HG03442 (cell line): Measurements from ENCODE around the gene PRR3.
"Not testable (repeated sequence)": the region's sequence is repeated elsewhere in the genome, so short reads cannot be mapped to it uniquely, and the experiment has no call there.

Source experiments
- ATAC-seq: cut with Tn5 transposase; IDR thresholded peaks from one replicate; pipeline ENCODE4 v1.9.1; 2021; ENCODE audit warnings: mild to moderate bottlenecking, moderate library complexity; ENCODE audit not compliant: unreplicated experiment

PRR3 gene, protein sequence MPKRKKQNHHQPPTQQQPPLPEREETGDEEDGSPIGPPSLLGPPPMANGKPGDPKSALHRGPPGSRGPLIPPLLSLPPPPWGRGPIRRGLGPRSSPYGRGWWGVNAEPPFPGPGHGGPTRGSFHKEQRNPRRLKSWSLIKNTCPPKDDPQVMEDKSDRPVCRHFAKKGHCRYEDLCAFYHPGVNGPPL

DNA sequence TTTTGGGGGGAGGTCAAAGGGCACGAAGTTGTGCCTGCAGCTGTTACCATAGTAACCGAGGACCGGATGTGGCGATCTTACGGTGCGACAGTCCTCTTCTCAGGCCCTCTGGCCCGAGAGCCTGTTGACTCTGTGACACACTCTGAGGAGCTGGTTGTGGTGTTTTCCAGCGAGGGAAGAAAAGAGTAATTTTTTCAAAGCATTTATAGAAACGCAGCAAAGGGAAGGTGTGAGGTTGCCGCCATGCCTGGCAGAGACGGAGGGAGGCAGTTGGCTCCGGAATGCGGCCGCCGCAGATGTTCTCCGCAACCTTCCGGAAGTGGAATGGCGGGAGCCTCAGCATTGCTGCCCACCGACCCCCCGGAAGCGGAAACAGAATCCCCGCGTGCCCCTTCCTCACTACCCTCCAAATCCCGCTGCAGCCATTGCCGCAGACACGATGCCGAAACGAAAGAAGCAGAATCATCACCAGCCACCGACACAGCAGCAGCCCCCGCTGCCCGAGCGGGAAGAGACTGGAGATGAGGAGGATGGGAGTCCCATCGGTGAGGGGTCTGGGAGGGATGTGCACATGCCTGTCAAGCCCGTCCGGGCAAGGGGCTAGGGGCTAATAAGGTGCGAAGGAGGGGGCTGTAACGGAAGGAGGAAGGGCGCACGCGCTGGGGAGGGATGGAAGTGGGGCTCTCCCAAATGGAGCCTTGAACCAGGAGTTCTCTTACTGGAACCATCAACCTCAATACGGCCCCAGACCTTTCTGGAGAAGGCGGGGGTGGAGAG lies at the start of gene PRR3:
TSS of gene PRR3 (plus strand) at position 390 of the 777 bp plus-strand sequence. CDS start at position 440, 50 bp downstream.
- peak; percentile 42 for ATAC-seq

DNA sequence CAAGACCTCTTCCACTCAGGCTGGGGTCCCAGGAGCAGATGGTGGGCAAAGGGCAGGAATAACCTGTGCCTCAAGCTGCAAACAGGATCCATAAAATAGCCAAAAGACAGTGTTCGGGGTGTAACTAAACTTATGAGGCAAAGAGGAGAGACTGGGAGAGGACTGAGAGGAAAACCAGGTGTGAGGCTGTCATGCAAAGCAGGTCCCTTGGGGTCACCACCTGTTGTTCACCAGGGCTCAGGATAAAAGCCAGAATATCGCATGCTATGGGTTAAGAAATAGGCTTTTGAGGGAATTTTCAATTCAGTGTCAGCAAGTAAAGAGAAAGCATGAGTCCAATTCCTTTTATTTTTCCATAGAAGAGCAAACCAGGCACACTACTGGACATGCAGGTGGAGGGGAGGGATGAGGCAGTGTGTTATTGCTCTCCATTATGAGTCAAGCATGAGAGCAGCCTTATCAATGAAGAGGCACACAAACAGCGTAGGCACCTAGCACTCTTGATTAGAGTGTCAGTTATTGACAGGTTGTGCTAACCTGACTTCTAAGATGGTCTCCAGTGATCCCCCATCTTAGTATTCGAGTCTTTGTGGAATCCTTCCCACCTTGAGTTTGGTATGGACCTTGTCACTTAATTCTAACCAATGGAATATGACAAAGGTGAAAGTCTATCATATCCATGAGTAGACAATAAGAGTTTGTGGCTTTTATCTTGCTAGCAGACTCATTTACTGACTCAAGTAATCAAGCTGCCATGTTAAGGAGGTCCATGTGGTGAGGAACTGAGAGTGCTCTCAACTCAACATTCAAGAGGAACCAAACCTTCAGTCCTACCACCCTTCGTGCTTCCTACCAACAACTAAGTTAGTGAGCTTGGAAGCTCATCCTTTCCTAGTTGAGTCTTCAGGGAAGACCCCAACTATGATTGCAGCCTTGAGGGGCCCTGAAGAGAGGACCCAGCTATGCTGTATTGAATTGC lies 49.0 kb upstream of the PRR3 start:
- no peak for ATAC-seq

DNA sequence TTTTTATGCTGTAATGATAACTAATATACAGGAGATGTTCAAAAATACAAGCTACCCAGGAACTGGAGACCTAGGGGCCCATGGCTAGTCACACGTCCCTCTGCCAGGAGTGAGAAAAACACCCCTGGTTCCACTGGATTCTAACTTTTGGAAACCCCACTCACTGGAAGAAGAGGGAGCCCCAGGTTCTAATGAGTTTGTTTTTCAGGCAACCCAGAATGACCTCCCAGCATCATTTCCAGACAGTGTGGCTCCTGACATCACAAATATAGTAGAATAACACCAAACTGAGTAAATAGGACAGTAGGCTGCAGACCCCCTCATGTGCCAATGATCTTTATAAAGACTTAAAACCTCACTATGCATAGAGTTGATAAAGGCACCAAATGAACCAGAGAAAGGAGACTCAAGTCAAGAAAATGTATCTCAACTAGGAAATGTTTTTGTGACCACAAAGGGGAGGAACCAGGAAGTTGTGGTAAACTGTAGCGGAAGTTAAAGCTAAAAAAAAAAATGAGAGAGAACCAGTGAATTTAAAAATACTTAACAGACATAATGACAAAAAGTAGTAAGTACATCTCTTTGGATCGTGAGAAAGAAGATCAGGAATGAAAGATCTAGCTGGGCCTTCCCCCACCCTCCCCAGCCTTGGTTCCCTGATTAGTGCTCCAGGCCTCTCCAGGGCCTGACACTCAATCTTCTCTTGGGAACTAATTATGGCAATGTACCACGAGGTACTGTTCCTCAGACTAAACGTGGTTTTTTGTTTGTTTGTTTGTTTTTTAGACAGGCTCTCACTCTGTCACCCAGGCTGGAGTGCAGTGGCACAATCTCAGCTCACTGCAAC lies 48.0 kb upstream of the PRR3 start:
- ATAC-seq = no peak

DNA sequence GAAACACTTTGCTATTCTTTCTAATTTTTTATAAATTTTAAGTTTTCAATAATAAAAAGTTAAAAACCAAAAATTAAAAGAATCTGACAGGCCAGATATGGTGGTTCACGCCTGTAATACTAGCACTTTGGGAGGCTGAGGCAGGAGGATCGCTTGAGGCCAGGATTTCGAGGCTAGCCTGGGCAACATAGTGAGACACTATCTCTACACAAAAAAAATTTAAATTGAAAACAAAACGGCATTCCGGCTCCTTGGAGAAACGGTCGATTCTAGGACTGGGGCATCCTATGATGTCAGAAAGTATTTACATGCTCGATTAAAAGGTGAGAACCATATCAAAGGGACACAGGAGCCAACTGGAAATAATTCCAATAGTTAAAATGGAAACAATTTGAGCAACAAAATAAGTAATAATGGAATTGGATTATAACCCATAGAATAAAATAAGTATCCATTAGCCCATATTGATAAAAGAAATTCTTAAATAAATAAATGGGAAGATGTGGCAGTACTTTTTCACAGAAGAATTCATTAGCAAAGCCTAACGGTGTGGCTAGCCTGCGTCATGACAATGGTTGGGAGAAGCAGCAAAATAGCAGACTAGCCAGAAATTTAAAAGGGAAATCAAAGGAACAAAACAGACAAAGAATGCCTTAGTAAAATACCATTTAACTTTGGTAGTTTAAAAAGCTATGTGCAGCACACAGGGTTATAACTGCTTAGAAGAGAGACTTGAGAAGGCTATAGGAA lies 46.5 kb upstream of the PRR3 start:
- no peak for ATAC-seq

DNA sequence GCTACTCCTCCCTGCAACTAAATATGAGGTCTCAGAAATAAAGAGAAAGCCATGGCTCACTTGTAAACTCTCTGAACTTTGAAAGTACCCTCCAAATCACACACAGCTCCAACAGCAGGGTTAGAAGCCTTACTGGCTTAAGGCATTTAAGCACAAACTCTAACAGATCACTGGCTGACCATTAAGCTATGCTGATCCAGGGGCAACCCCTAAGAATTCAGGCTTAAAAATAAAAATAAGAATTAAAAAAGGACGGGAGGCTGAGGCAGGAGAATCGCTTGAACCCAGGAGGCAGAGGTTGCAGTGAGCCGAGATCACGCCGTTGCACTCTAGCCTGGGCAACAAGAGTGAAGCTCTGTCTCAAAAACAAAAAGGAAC lies 45.9 kb upstream of the PRR3 start:
- no peak for ATAC-seq

DNA sequence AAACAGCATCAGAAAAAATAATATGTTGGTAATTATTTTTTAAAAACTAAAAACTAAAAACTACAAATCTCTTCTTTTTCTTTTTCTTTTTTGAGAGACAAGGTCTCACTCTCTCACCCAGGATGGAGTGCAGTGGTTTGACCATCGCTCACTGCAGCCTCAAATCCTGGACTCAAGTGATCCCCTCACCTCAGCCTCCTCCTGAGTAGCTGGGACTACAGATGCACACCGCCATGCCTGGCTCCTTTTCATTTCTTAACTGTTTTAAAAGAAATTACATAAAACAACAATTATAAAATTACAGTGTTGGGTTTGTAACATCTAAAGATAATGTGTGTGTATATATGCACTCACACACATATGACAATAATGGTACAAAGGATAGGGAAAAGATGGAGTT lies 43.6 kb upstream of the PRR3 start:
- ATAC-seq = no peak

DNA sequence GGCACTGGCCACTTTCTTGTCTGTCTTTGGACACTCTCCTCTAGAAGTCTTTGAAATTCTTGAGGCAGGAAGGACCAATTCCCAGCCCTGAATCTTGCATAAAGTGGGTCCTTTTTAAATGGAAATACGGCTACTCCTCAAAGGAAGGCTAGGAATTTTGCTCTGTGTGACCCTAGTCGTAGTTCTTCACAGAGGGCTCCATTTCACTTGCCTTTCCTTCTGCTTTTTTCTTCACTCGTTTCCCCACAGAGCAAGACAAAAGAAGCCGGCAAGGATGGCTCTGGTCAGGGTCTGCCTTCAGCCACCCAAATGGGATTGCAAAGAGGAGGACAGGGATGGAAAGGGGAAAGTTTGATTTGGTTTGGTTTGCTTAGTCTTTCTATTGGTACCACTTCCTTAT lies 42.0 kb upstream of the PRR3 start:
- no peak for ATAC-seq

DNA sequence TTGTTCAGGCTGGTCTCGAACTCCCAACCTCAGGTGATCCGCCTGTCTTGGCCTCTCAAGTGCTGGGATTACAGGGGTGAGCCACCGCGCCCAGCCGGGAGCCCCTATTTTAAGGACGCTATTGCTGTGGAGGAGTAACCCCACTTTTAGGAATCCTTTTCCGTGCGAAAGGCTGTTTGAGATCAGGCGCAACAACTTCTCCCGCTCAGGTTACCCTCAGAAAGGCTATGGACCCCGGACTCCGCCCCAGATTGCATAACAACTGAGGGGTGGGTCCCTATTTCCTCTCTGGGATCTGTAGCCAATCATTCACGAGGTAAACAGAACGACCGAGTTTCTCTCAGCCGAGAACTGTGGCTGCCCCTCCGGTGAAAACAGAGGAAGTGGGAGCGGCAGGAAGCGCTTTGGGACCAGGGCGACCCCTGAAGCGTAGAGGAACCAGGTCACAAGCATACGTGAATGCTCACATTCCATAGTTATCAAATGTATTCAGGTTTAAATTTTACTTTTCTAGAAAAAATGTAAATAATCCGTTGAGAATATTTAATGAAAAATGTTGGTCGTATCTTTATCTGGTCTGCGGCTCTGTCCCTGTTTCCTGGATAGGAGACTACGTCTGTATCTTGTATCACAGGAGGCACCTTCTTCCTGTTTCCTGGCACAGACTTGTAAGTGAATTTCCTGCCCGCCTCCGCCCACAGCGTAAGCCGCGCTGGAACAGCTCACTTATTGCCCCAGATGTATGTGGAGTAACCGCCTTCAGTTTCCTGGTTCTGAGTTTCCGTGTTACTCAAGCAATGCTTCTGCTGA lies 40.9 kb upstream of the PRR3 start:
- peak; percentile 79 for ATAC-seq

DNA sequence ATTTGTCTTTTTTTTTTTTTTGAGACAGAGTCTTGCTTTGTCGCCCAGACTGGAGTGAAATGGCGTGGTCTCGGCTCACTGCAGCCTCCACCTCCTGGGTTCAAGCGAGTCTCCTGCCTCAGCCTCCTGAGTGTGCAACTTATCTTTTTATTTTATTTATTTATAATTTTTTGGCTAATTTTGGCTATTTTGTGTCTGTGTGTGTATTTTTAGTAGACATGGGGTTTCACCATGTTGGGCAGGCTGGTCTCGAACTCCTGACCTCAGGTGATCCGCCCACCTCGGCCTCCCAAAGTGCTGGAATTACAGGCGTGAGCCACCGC lies 40.4 kb upstream of the PRR3 start:
- ATAC-seq = not testable (repeated sequence)

DNA sequence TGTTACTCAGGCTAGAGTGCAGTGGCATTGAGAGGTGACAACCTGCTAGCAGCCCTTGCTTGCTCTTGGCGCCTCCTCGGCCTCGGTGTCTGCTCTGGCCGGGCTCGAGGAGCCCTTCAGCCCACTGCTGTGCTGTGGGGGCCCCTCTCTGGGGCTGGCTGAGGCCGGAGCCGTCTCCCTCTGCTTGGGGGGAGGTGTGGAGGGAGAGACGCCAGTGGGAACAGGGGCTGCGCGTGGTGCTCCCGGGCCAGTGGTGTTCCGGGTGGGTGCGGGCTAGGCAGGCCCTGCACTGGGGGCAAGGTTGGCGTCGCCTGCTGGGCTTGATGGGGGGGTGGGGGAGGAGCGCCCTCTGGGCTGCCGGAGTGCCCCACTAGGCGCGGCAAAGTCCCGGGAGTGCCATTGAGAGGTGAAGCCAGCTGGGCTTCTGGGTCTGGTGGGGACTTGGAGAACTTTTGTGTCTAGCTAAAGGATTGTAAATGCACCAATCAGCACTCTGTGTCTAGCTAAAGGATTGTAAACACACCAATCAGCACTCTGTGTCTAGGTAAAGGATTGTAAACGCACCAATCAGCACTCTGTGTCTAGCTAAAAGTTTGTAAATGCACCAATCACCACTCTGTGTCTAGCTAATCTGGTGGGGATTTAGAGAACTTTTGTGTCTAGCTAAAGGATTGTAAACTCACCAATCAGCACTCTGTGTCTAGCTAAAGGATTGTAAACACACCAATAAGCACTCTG lies 39.2 kb upstream of the PRR3 start:
- not testable (repeated sequence) for ATAC-seq

DNA sequence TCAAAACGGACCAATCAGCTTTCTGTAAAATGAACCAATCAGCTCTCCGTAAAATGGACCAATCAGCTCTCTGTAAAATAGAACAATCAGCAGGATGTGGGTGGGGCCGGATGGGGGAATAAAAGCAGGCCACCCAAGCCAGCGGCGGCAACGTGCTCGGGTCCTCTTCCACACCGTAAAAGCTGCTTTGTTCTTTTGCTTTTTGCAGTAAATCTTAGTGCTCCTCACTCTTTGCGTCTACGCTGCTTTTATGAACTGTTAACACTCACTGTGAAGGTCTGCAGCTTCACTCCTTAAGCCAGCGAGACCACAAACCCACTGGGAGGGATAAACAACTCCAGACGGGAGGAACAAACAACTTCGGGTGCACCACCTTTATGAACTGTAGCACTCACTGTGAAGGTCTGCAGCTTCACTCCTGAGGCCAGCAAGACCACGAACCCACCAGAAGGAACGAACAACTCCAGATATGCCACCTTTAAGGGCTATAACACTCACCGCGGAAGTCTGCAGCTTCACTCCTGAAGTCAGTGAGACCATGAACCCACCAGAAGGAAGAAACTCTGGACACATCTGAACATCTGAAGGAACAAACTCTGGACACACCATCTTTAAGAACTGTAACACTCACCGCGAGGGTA lies 38.5 kb upstream of the PRR3 start:
- ATAC-seq = not testable (repeated sequence)

DNA sequence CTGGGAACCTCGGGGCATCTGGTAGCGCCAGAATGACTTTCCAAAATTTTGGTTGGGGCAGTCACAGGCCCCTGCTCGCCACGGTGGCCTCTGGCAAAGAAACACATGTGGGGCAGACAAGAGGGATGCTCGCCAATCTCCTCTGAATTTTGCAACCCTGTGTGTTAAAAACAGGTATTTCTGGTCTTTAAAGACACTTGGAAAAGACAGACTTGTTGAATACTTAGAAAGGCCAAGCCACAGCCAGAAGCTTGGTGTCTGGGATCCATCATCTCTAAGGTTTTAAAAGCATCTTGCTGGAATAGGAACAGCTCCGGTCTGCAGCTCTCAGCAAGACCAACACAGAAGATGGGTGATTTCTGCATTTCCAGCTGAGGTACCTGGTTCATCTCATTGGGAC lies 36.6 kb upstream of the PRR3 start:
- ATAC-seq = no peak

DNA sequence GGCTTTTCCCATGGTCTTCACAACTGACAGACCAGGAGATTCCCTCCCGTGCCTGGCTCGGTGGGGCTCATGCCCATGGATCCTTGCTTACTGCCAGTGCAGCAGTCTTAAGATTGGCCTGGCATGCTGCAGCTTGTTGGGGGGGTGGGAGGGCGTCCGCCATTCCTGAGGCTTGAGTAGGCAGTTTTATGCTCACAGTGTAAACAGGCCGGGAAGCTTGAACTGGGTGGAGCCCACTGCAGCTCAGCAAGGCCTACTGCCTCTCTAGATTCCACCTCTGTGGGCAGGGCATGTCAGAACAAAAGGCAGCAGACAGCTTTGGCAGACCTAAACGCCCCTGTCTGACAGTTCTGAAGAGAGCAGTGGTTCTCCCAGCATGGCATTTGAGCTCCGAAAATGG lies 36.0 kb upstream of the PRR3 start:
- not testable (repeated sequence) for ATAC-seq

DNA sequence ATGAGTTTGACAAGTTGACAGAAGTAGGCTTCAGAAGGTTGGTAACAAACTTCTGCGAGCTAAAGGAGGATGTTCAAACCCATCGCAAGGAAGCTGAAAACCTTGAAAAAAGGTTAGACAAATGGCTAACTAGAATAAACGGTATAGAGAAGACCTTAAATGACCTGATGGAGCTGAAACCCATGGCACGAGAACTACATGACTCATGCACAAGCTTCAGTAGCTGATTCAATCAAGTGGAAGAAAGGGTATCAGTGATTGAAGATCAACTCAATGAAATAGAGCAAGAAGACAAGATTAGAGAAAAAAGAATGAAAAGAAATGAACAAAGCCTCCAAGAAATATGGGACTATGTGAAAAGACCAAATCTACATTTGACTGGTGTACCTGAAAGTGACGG lies 35.1 kb upstream of the PRR3 start:
- ATAC-seq = not testable (repeated sequence)

DNA sequence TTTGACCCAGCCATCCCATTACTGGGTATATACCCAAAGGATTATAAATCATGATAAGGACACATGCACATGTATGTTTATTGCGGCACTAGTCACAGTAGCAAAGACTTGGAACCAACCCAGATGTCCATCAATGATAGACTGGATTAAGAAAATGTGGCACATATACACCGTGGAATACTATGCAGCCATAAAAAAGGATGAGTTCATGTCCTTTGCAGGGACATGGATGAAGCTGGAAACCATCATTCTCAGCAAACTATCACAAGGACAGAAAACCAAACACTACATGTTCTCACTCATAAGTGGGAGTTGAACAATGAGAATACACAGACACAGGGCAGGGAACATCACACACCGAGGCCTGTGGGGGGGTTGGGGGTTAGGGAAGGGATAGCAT lies 30.7 kb upstream of the PRR3 start:
- not testable (repeated sequence) for ATAC-seq

DNA sequence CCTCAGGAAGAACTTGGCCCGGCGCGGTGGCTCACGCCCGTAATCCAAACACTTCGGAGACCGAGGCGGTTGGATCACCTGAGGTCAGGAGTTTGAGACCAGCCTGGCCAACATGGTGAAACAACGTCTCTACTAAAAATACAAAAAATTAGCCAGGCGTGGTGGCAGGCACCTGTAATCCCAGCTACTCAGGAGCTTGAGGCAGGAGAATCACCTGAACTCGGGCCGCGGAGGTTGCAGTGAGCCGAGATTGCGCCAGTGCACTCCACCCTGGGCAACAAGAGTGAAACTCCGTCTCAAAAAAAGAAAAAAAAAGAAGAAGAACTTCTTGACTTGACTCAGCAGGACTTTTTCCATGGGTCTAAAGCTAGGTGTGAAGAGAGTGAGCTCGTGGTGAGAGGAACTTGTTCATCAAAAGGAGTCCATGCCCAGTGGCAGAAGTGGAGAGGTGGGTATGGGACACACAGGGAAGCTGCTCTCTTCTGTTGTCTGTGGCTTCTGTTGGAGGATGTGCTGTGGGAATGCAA lies 27.7 kb upstream of the PRR3 start:
- ATAC-seq = not testable (repeated sequence)

DNA sequence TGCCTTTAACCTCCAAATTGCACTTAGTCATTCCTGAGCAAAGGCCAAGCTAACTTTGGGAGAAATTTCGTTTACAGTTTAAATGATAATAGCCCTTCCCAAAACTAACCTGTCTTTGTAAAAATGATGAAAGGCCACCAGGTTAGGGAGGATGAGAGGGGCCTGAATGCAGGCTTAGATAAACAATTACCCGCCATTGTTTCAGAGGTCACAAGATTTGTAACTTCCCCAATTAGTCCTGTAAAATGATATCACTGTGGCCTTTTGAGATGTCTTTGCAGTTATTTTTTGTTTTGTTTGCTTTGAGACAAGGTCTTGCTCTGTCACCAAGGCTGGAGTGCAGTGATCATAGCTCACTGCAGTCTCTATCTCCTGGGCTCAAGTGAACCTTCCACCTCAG lies 27.1 kb upstream of the PRR3 start:
- no peak for ATAC-seq
